ENCODE results near the gene FAM120B. TPM values are rescaled to one million over a fixed set of nuclear protein-coding genes. Genes with fewer than 3 reads are reported as not detected.

FAM120B gene
- polyA plus RNA-seq, 1 donor from 2014 or later: 24.5 TPM

DNA sequence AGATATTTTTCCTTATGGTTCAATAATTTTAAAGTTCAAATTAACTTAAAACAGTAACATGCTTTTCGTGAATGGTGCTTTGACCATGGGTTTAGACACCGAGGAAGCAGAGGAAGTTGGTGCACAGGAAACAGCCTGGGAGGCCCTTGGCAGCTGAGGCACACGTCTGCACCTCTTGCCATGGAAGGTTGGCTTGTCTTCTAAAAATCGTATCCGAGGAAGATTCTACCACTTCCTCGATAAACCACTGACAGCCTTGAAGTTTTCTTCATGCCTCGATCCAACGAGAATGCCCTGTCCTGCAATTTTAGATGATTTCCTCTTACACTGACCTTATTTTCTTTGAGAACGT is 27.8 kb upstream of the FAM120B start:
- Mint-ChIP-seq H3K4me1 (peaks cover 5 to 15% (median 6%) of the 10 kb centered on the region in 3 donors), H3K27me3 (peaks cover 6% of the 10 kb centered on the region), H3K36me3 (no peaks in the 10 kb centered on the region), H3K4me3 (peak overlapping the region in 2 of 4 donors; percentile 48 to 52), H3K27ac (peak overlapping the region in 1 of 3 donors; percentile 14), H3K9me3 (peaks cover 0 to 3% (median 2%) of the 10 kb centered on the region in 3 donors)

DNA sequence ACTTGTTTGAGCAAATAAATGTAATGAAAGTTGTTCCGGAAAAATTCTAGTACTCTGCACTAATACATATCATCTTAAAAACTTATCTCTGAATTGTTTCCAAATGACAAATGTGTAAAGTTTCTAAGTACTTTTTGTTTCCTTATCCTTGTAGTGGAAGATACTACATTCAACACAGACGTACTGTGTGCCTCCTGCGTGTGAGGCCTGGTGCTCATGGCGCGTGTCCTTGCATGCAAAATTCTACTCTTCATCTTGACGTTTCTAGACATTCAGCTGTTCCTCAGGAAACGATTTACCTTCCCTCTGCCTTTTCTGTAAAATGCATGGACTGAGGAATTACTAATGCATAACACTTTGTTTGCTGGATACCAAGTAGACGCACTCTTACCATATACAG is 27.1 kb upstream of the FAM120B start:
- peaks cover 5 to 15% (median 6%) of the 10 kb centered on the region in 3 donors for H3K4me1 Mint-ChIP-seq
- H3K36me3 Mint-ChIP-seq: no peaks in the 10 kb centered on the region
- H3K27ac Mint-ChIP-seq: no peak overlapping the region
- H3K27me3 Mint-ChIP-seq: peaks cover 5% of the 10 kb centered on the region
- H3K9me3 Mint-ChIP-seq: peaks cover 0 to 3% (median 2%) of the 10 kb centered on the region in 3 donors
- peak overlapping the region in 2 of 4 donors; percentile 48 to 92 for H3K4me3 Mint-ChIP-seq

DNA sequence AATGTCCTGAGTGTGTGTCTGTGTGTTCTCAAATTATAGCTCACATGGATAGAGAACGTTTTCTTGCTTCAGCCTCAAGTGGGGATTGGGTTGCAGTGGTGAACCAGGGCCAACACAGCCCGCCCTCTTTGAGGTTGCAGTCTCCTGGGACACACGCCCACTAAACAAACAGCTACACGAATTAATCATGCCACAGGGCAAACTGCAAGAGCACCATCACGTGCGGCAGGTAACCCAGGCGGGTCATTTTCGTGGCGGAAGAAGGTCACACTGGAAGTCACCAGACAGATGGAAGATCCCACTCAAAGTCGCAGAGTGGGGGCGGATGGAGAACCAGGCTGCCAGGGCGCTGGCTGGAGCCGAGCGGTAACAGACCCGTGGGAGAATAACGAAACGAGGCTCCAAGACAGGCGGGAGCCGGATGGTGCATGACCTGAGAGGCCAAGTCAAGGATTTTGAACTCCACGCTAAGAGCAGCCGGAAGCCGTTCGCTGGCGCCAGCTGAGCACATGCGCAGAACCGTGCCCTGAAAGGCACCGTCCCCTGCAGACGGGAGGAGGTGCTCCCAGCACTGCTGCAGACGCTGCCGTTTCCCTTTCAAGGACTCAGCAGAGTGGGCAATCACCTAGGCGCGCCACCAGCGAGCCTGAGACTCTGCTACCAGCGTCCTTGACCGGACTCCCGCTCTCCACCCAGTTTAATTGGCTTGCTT is 26.4 kb upstream of the FAM120B start:
- H3K27me3 Mint-ChIP-seq: peaks cover 11% of the 10 kb centered on the region
- H3K4me3 Mint-ChIP-seq: peak overlapping the region; percentile 35 to 92 (median 83)
- peaks cover 0 to 3% (median 2%) of the 10 kb centered on the region in 3 donors for H3K9me3 Mint-ChIP-seq
- no peaks in the 10 kb centered on the region for H3K36me3 Mint-ChIP-seq
- peaks cover 5 to 15% (median 6%) of the 10 kb centered on the region in 3 donors for H3K4me1 Mint-ChIP-seq
- H3K27ac Mint-ChIP-seq: peak overlapping the region; percentile 12 to 93 (median 93)

DNA sequence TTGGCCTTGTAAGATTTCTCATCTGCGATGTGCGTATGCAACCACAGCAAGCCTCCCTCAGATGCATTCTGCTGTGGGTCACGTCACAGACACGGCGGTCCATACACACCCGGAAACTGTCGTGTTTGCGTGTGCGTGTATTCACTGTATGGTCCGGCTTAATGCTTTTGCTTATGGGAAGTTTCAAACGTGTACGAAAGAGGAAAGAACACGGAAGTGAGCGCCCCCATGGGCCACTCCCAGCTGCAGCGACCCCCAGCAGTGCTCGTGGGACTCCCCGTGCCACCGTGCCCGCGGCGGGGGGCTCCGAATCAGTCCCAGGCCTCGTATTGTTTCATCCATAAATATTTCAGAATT is 25.9 kb upstream of the FAM120B start:
- Mint-ChIP-seq H3K36me3 (no peaks in the 10 kb centered on the region), H3K27me3 (peaks cover 13% of the 10 kb centered on the region), H3K4me1 (peaks cover 5 to 15% (median 6%) of the 10 kb centered on the region in 3 donors), H3K4me3 (peak overlapping the region; percentile 35 to 92 (median 83)), H3K27ac (peak overlapping the region; percentile 12 to 93 (median 93)), H3K9me3 (peaks cover 0 to 3% (median 2%) of the 10 kb centered on the region in 3 donors)

DNA sequence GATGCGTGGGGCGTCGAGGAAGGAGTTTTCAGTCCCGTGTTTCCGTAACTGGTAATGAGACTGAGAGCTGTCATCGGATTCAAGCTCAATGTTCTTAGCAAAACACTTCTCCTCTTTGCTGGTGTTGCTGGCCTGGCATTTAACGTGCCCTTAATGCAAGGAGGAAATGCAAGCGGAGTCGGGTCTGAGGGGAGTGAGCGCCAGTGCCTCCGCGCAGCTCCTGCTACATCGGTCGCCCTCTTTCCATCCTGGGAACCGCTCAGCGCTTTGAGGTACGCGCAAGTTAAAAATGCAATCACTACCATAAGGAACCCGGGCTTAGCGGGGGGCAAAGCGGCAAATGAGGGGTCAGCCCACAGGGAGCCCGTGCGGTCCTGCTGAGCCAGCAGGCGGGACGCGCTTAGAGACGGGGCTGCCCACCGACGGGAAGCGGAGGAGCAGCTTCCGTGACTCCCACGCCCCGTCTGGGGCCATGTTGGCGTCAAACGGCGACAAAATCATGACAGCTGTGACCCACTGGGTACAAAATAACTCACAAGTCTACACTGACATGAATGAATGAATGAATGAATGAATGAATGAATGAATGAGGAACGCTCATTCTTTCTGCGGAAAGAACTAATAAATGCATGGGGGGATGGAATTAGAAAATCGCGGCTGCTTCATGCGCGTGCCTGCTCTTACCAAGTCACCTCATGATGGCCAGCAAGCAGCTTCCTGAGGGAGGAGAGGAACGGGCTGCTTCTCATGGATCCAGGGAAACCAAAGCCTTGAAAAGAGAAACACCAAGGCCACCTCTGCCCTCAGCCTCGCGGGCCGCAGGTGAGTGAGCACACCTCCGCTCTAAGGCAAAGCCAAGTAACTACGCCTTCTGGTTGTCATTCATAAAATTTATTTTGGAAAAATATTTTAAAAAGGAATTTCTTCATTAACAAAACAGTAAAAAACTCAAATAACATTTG is 24.9 kb upstream of the FAM120B start:
- H3K27me3 Mint-ChIP-seq: peaks cover 17% of the 10 kb centered on the region
- H3K27ac Mint-ChIP-seq: peak overlapping the region in 1 of 3 donors; percentile 10
- H3K9me3 Mint-ChIP-seq: peaks cover 0 to 3% (median 2%) of the 10 kb centered on the region in 3 donors
- no peak overlapping the region for H3K4me3 Mint-ChIP-seq
- no peaks in the 10 kb centered on the region for H3K36me3 Mint-ChIP-seq
- H3K4me1 Mint-ChIP-seq: peaks cover 6 to 15% (median 9%) of the 10 kb centered on the region in 3 donors

DNA sequence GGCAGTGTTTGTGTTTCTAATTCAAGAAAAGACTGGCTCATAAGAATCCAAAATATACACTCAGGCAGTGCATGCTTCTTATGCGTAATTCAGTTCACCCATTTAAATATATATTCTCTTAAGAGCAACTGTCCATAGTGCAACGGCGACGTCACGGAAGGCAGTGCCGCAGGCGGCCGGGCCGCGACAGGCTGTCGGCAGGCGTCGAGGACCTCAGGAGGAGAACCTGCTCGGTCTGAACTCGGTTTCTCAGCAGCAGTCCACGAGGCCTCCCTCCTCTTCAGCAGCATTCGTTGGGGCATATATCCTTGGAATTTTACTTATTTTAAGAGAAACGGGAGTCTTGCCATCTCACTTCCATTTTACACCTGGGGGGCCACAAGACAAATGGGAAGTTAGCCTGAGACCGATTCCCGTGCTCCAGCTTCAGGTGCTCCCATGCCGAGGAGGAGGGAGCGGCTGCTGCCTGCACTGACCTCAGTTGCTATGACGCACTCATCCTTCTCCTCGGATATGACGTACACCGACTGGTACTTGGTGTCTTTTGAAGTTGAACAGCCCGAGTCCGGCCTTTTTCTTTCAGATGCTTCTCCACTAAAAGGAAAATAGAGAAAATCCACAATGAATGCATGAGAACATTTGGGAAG is 23.9 kb upstream of the FAM120B start:
- Mint-ChIP-seq H3K27me3 (peaks cover 20% of the 10 kb centered on the region), H3K4me1 (peaks cover 6 to 13% (median 9%) of the 10 kb centered on the region in 3 donors), H3K9me3 (no peaks in the 10 kb centered on the region), H3K36me3 (no peaks in the 10 kb centered on the region), H3K27ac (no peak overlapping the region), H3K4me3 (no peak overlapping the region)

DNA sequence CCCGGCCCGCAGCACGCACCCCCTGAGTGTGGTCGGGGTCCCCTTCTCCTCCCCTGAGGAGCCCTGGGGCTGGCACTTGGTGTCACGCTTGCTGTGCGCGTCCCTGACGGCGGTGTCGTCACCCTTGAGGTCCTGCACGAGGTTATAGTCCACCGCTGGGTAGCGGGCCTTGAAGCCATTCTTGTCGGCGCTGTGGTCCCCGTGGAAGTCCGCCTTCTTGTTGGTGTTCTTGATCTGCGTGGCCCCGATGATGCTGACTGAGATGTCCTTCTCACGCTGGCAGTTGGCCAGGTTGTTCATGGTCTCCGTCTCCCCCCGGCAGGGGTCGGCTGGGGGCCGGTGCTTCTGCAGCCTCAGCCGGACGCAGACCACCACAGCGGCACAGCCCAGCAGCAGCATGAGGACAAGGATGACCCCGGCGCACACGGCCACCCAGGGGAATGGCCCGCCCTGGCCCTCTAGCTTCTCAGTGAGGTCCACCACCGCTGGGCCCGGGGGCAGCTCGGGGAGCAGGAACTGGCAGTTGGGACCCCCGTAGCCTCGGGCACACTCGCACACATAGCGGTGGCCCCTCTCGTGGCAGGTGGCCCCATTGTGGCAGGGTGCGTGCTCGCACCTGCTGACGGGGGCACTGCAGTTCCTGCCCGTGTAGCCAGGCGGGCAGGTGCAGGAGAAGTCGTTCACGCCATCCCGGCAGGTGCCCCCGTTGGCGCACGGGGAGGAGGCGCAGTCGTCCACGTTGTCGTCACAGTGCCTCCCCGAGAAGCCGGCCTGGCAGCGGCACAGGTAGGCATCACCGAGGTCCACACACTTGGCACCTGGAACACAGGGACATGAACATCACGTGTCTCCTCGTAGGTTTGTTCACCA is 23.1 kb upstream of the FAM120B start:
- Mint-ChIP-seq H3K27ac (no peak overlapping the region), H3K27me3 (peaks cover 28% of the 10 kb centered on the region), H3K36me3 (no peaks in the 10 kb centered on the region), H3K9me3 (no peaks in the 10 kb centered on the region), H3K4me1 (peaks cover 6 to 13% (median 11%) of the 10 kb centered on the region in 3 donors), H3K4me3 (peak overlapping the region in 2 of 4 donors; percentile 23 to 26)

DNA sequence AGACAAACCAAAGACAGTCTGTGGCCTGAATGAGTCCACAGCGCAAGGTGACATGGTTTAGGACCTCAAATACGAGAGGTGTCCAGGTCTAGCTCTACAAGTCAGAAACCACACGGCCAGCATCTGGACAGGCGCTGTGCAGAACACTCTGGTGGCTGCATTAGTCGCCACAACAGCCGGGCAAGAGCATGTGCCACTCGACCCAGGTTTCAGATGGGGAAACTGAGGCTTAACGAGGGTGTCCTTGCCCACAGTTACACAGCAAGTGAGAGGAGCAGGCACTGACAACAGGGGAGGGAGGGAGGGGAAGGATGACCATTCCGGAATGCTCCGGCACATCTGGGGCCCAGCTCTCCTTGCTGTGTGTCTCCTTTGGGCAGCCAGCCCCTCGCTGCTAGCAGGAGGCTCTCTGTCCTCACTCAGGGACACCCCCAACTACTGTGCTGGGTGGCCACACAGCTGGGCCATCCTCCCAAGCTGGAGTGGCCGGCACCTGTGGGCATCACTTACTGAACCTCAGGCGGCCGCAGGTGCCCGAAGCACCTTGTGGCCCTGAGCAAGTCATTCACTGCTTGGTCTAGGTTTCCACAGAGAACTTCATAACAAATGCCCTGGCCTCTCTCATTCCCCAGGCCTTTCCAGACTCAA is 22.3 kb upstream of the FAM120B start:
- peaks cover 33% of the 10 kb centered on the region for H3K27me3 Mint-ChIP-seq
- no peaks in the 10 kb centered on the region for H3K36me3 Mint-ChIP-seq
- H3K27ac Mint-ChIP-seq: no peak overlapping the region
- H3K4me3 Mint-ChIP-seq: peak overlapping the region in 2 of 4 donors; percentile 23 to 73
- H3K4me1 Mint-ChIP-seq: peaks cover 5 to 15% (median 11%) of the 10 kb centered on the region in 3 donors
- no peaks in the 10 kb centered on the region for H3K9me3 Mint-ChIP-seq

DNA sequence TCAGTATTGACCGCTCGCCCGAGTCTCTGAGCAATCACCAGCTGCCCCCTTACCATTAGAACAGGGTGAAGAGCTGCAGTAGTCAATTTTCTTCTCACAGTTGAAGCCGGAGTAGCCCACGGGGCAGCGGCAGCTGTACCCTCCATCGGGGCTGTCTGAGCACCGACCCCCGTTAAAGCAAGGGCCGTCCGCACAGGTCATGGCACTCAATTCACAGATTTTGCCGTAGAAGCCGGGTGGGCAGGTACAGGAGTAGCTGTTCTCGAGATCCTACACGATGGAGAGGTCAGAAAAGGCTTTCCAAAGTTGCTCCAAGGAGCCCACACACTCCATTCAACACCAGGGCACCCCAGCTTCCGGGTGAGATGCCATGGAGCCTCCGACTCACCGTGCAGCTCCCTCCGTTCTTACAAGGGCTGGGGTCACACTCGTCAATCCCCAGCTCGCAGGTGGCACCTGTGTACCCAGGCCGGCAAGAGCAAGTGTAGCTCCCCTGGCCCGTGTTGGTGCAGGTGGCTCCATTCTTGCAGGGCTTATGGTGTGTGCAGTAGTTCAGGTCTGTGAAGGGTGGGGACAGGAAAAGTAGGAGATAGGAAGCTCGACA is 21.6 kb upstream of the FAM120B start:
- peak overlapping the region in 1 of 3 donors; percentile 66 for H3K27ac Mint-ChIP-seq
- peaks cover 5 to 11% (median 8%) of the 10 kb centered on the region in 3 donors for H3K4me1 Mint-ChIP-seq
- H3K4me3 Mint-ChIP-seq: peak overlapping the region in 1 of 4 donors; percentile 73
- no peaks in the 10 kb centered on the region for H3K36me3 Mint-ChIP-seq
- H3K27me3 Mint-ChIP-seq: peaks cover 33% of the 10 kb centered on the region
- no peaks in the 10 kb centered on the region for H3K9me3 Mint-ChIP-seq

DNA sequence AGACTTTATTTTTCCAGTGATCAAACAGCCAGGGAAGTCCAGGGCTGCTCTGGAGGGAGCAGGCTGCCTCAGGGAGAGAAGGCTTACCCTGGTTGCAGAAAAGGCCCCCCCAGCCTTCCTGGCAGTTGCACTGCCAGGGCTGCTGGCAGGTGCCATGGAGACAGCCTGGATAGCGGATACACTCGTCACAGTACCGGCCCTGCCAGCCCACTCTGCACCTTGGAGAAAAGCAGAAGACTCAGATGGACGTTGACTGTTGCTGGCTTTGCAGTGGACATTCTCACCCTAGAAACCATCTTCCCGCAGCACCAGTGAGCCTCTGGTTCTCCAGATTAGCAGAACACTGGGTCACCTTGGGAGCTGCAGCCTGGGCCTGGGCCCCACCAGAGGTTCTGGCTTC is 21.1 kb upstream of the FAM120B start:
- Mint-ChIP-seq H3K27ac (peak overlapping the region in 2 of 3 donors; percentile 26 to 66), H3K36me3 (no peaks in the 10 kb centered on the region), H3K27me3 (peaks cover 34% of the 10 kb centered on the region)

DNA sequence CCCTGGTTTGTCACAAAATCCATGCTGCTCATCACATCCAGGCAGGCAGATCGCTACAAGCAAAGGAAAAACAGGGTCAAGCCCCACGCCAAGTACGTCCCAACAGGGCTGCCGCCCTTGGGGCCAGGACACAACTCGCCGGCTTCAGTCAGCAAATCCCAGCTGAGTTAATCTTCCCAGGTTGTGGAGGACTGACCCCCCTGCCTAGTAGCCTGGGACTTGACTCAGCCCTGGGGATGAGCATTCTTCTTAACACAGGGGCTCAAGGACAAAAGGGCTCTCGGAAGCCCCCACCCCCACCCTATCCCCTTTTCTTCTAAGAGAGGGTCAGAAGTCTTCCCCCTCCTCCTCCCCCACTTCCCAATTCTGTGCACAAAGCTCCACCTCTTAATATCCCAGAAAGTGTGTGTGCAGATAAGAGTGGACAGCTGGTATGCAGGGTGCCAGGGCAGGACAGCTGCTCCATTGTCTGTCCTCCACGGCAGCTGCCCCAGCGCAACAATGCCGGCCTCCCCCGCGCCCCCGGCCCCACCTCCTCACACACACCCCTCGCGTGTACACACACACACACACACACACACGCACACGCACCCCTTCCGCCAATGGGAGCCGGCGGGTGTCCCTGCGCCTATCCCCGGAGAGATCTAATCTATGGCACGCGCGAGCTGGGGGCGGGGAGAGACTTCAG is 20.2 kb upstream of the FAM120B start:
- Mint-ChIP-seq H3K27ac (peak overlapping the region in 2 of 3 donors; percentile 26 to 59), H3K9me3 (no peaks in the 10 kb centered on the region), H3K27me3 (peaks cover 34% of the 10 kb centered on the region), H3K36me3 (no peaks in the 10 kb centered on the region), H3K4me1 (peaks cover 5 to 10% (median 8%) of the 10 kb centered on the region in 3 donors), H3K4me3 (peak overlapping the region in 1 of 4 donors; percentile 73)

More for the DNA sequence above, 21.1 kb upstream of the FAM120B start:
- Mint-ChIP-seq H3K9me3 (no peaks in the 10 kb centered on the region), H3K4me1 (peaks cover 5 to 10% (median 8%) of the 10 kb centered on the region in 3 donors), H3K4me3 (peak overlapping the region in 1 of 4 donors; percentile 73)

DNA sequence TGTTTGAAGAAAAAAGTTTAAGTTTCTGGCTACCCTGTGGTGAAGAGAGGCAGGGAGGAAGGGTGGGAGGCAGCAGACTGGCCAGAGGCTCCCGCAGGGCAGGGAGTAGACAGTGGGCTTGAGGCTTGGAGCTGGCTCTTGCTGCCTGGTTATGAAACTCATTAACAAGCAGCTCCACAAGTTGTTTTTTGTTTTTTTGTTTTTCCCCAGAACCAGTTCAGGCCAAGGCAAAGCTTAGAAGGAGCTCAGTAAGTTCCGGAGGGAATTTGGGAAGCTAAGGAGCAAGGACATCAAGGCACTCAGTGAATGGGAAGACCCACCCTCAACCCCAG is 19.7 kb upstream of the FAM120B start:
- H3K27ac Mint-ChIP-seq: peak overlapping the region in 1 of 3 donors; percentile 59
- H3K9me3 Mint-ChIP-seq: no peaks in the 10 kb centered on the region
- peaks cover 37% of the 10 kb centered on the region for H3K27me3 Mint-ChIP-seq

More for the DNA sequence above, 19.7 kb upstream of the FAM120B start:
- no peaks in the 10 kb centered on the region for H3K36me3 Mint-ChIP-seq
- H3K4me3 Mint-ChIP-seq: peak overlapping the region in 1 of 4 donors; percentile 63
- peaks cover 7 to 13% (median 10%) of the 10 kb centered on the region in 3 donors for H3K4me1 Mint-ChIP-seq
